Endothelial cell of coronary artery (primary cell): Measurements from ENCODE around the gene CLK1. TPM values are rescaled to one million over a fixed set of nuclear protein-coding genes. Genes with fewer than 3 reads are reported as not detected.

Experiments
- total RNA-seq: library from RNA; depleted of rRNA; stranded (reverse); fragments of >200 nt; gene quantifications from 2 replicates; pipeline ENCODE4 v1.2.3, GENCODE V29; 2014

Gene CLK1
- 77.5 and 84.1 TPM in 2 replicates for total RNA-seq

DNA sequence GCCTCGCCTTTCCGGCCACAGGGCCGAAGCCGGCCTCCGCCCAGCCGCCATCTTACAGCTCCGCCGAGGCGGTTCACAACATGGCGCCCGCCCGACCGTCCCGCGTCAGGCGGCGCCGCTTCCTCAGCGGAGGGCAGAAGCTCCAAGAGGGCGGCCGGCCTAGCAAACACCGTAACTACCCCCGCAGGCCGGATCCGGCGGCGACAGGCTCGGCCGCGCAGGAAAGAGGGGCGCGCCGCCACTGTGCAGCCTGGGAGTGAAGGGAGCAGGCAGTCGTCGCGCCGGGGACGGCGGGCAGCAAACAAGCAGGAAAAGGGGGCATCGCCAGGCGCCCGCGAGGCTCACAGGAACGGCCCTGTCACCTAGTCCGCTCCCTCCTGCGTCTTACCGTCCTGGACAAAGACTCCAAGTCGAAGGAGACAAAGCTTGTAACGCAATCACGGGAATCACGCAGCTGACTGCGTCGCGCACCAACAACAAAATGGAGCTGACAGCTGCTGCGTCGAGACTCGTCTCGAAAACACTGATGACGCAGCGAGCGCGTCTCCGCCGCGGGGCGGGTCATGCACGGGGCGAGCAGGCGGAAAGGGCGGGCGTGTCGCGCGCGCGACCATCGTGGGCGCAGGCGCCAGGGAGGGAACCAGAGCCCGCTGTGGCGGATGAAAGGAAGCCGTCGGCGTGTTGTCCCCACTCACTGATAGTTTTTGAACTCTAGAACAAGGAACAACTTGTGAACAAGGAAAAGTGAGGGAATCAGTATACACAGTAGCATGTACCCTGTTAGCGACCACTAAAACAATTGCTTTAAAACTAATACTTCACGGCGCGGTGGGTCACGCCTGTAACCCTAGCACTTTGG lies at the start of gene CLK1:
CLK1 (minus strand) TSS at position 483 of the 859 bp plus-strand sequence. CDS start 2,796 bp downstream, outside the sequence.

GRCh38 chr2:200888704-200889625 lies 24.5 kb upstream of the CLK1 start, which contains the start of the genes NIF3L1 and PPIL3:
TSS of gene NIF3L1 (plus strand) at chr2:200889371. CDS start at chr2:200891944, 2,573 bp downstream.
TSS of gene PPIL3 (minus strand) at chr2:200889077. CDS start at chr2:200887615, 1,462 bp downstream.

DNA sequence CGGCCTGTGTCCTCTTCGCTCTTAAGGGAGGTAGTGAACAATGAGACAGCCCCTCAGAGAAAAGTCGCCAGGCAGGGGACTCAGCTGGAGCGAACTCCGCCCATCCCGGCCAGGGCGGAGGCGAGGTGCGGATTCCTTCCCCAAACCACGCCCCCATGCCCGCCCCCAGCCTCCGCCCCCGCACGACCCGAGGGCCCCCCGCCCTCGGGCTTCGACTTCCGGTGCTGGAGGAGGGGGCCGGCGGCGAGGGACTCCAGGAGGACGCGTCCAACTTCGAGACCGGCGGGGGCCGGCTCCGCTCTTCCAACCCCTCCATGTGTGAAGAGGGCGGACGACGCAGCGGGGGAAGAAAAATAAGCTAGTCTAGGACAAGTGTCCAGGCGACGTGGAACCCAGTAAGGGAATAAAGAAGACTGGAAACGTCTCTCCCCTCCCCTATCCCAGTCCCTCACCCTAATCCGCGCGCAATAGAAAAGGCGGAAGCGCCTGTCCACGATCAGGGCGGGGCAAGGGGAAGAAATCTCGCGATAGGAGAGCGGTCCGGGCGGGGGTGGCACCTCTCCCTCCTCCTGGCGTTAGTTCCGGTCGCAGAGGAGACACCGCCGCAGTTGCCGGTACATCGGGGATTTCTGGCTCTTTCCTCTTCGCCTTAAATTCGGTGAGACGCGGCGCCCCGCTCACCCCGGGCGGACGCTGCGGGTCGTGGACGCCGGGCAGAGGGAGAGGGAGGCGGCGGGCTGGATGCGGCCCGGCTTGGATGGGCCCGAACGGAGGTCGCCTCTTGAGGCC lies 52.9 kb downstream of the CLK1 start, which contains the start of gene BZW1:
BZW1 (plus strand) TSS at position 578 of the 789 bp plus-strand sequence. CDS start 1,308 bp downstream, outside the sequence.

Other genes with a start within 250 kb of the CLK1 start
- 567 and 584 TPM in 2 replicates for gene BZW1, start 52.7 kb downstream of the CLK1 start, total RNA-seq
- 32.6 and 36.1 TPM in 2 replicates for gene PPIL3, start 24.4 kb upstream of the CLK1 start, total RNA-seq
- 13.7 and 14.3 TPM in 2 replicates for gene NIF3L1, start 24.7 kb upstream of the CLK1 start, total RNA-seq
- 15.4 and 15.7 TPM in 2 replicates for gene ORC2, start 99.0 kb upstream of the CLK1 start, total RNA-seq
- gene HYCC2, start 207.0 kb upstream of the CLK1 start, total RNA-seq: 10.4 and 13.5 TPM in 2 replicates
- gene NDUFB3, start 207.3 kb upstream of the CLK1 start, total RNA-seq: 116 and 123 TPM in 2 replicates